HEK293 (cell line): ENCODE results near the gene RER1.

Source experiments
- GLI2 ChIP-seq: fragments of 450-650 bp; formaldehyde crosslinking; IDR thresholded peaks from 2 replicates; pipeline ENCODE4; 2017; ENCODE audit warnings: missing biosample characterization, missing genetic modification characterization, low read depth, borderline replicate concordance
- MZF1 ChIP-seq: fragments of 450-650 bp; formaldehyde crosslinking; IDR thresholded peaks from 2 replicates; pipeline ENCODE4 v1.5.1; 2017; ENCODE audit warnings: missing biosample characterization, missing genetic modification characterization, borderline replicate concordance
- OVOL3 ChIP-seq: fragments of 450-650 bp; formaldehyde crosslinking; IDR thresholded peaks from 2 replicates; pipeline ENCODE4 v1.5.1; 2016; ENCODE audit warnings: missing biosample characterization, missing genetic modification characterization
- ZBTB21 ChIP-seq: fragments of 450-650 bp; formaldehyde crosslinking; IDR thresholded peaks from 2 replicates; pipeline ENCODE4 v1.5.1; 2017; ENCODE audit warnings: missing biosample characterization, missing genetic modification characterization
- ZEB2 ChIP-seq: fragments of 450-650 bp; formaldehyde crosslinking; IDR thresholded peaks from 2 replicates; pipeline ENCODE4 v1.5.1; 2016; ENCODE audit warnings: missing biosample characterization, missing genetic modification characterization
- ZNF121 ChIP-seq: fragments of 450-650 bp; formaldehyde crosslinking; IDR thresholded peaks from 2 replicates; pipeline ENCODE4 v1.5.1; 2016; ENCODE audit warnings: missing biosample characterization, missing genetic modification characterization
- ZNF157 ChIP-seq: fragments of 450-650 bp; formaldehyde crosslinking; IDR thresholded peaks from 2 replicates; pipeline ENCODE4 v1.5.1; 2016; ENCODE audit warnings: missing biosample characterization, missing genetic modification characterization
- ZNF184 ChIP-seq: fragments of 450-650 bp; IDR thresholded peaks from 2 replicates; pipeline ENCODE4 v1.5.1; 2018; ENCODE audit warnings: missing biosample characterization, mild to moderate bottlenecking, missing genetic modification characterization
- ZNF302 ChIP-seq: fragments of 450-650 bp; formaldehyde crosslinking; IDR thresholded peaks from 2 replicates; pipeline ENCODE4 v1.5.1; 2016; ENCODE audit warnings: missing biosample characterization, missing genetic modification characterization, low read depth
- ZNF639 ChIP-seq: fragments of 450-650 bp; formaldehyde crosslinking; IDR thresholded peaks from 2 replicates; pipeline ENCODE4 v1.5.1; 2016; ENCODE audit warnings: missing biosample characterization, missing genetic modification characterization
- ZNF747 ChIP-seq: fragments of 450-650 bp; formaldehyde crosslinking; IDR thresholded peaks from 2 replicates; pipeline ENCODE4 v1.5.1; 2016; ENCODE audit warnings: missing biosample characterization, missing genetic modification characterization
- ZNF76 ChIP-seq: fragments of 450-650 bp; formaldehyde crosslinking; IDR thresholded peaks from 2 replicates; pipeline ENCODE4; 2016; ENCODE audit warnings: low read depth, missing biosample characterization, missing genetic modification characterization, borderline replicate concordance
- ZNF830 ChIP-seq: fragments of 450-650 bp; IDR thresholded peaks from 2 replicates; pipeline ENCODE4 v1.5.0; 2018; ENCODE audit warnings: missing biosample characterization, missing genetic modification characterization, low read depth, mild to moderate bottlenecking, moderate library complexity
- TF ChIP-seq, protein P1 (sequence below): fragments of 450-650 bp; formaldehyde crosslinking; IDR thresholded peaks from 2 replicates; pipeline ENCODE4 v1.5.1; 2016; ENCODE audit warnings: missing biosample characterization, missing genetic modification characterization

- TF ChIP-seq, protein P1, sequence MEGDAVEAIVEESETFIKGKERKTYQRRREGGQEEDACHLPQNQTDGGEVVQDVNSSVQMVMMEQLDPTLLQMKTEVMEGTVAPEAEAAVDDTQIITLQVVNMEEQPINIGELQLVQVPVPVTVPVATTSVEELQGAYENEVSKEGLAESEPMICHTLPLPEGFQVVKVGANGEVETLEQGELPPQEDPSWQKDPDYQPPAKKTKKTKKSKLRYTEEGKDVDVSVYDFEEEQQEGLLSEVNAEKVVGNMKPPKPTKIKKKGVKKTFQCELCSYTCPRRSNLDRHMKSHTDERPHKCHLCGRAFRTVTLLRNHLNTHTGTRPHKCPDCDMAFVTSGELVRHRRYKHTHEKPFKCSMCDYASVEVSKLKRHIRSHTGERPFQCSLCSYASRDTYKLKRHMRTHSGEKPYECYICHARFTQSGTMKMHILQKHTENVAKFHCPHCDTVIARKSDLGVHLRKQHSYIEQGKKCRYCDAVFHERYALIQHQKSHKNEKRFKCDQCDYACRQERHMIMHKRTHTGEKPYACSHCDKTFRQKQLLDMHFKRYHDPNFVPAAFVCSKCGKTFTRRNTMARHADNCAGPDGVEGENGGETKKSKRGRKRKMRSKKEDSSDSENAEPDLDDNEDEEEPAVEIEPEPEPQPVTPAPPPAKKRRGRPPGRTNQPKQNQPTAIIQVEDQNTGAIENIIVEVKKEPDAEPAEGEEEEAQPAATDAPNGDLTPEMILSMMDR (tag by site-specific recombination): no peak
- TF ChIP-seq ZNF302 (tag by site-specific recombination) (no peak), GLI2 (tag by site-specific recombination) (no peak), ZNF639 (tag by site-specific recombination) (no peak), ZNF157 (tag by site-specific recombination) (no peak), ZNF830 (tag by site-specific recombination) (no peak), MZF1 (tag by site-specific recombination) (no peak), ZNF121 (tag by site-specific recombination) (no peak), ZNF184 (tag by site-specific recombination) (no peak), ZNF76 (tag by site-specific recombination) (no peak), ZNF747 (no peak), ZBTB21 (tag by site-specific recombination) (no peak), ZEB2 (tag by site-specific recombination) (no peak), OVOL3 (tag by site-specific recombination) (no peak)
Observed at GRCh38 chr1:2417833-2418225, 26.2 kb downstream of the RER1 start.
